Measurements from ENCODE around the gene DNMT3B.

DNMT3B gene

GRCh38 chr20:32828029-32828680, 66.0 kb downstream of the DNMT3B start:
- no peak for DNase-seq

- DNase-seq, result no peak
Measured at GRCh38 chr20:32829311-32830005, 67.3 kb downstream of the DNMT3B start.

- no peak for DNase-seq
Measured at GRCh38 chr20:32830437-32830836, 68.3 kb downstream of the DNMT3B start.

- DNase-seq, result no peak
Measured at GRCh38 chr20:32831982-32832381, 69.8 kb downstream of the DNMT3B start.

- no peak for DNase-seq
Measured at GRCh38 chr20:32832664-32833063, 70.5 kb downstream of the DNMT3B start.

GRCh38 chr20:32834972-32835371, 72.8 kb downstream of the DNMT3B start:
- DNase-seq, result no peak

- no peak for DNase-seq
Measured at GRCh38 chr20:32837157-32837556, 75.0 kb downstream of the DNMT3B start.

- no peak for DNase-seq
Measured at GRCh38 chr20:32839227-32839981, 77.2 kb downstream of the DNMT3B start.

GRCh38 chr20:32839982-32840285, 77.7 kb downstream of the DNMT3B start:
- no peak for DNase-seq

- no peak for DNase-seq
Measured at GRCh38 chr20:32841174-32841573, 79.0 kb downstream of the DNMT3B start.

GRCh38 chr20:32841632-32842031, 79.4 kb downstream of the DNMT3B start:
- no peak for DNase-seq

- no peak for DNase-seq
Measured at GRCh38 chr20:32842688-32843524, 80.7 kb downstream of the DNMT3B start.

- DNase-seq, result no peak
Measured at GRCh38 chr20:32845786-32846185, 83.6 kb downstream of the DNMT3B start.

GRCh38 chr20:32846852-32847251, 84.7 kb downstream of the DNMT3B start:
- no peak for DNase-seq

GRCh38 chr20:32847964-32848363, 85.8 kb downstream of the DNMT3B start:
- DNase-seq, result no peak

- DNase-seq, result no peak
Measured at GRCh38 chr20:32848846-32849245, 86.7 kb downstream of the DNMT3B start.

- DNase-seq, result no peak
Measured at GRCh38 chr20:32849577-32849976, 87.4 kb downstream of the DNMT3B start.

- no peak for DNase-seq
Measured at GRCh38 chr20:32855387-32855786, 93.2 kb downstream of the DNMT3B start.

GRCh38 chr20:32858189-32858588, 96.0 kb downstream of the DNMT3B start:
- no peak for DNase-seq
